Measurements from ENCODE around the gene NR2C2. TPM values are rescaled to one million over a fixed set of nuclear protein-coding genes. Genes with fewer than 3 reads are reported as not detected.
"Not testable (repeated sequence)": the region's sequence is repeated elsewhere in the genome, so short reads cannot be mapped to it uniquely, and the experiment has no call there.

NR2C2 gene
- 6.9 and 8.5 TPM in 2 replicates for total RNA-seq (2014; rRNA removed; shearing (Covaris generic))

GRCh38 chr3:14947100-14947885 is at the start of gene NR2C2:
Gene NR2C2 (plus strand): TSS chr3:14947583. CDS start chr3:15003915, 56,332 bp downstream.
- DNase-seq (ENCODE audit: low spot score), result peak; percentile 79
- in situ Hi-C loops (cut with HindIII; ENCODE audit: low sequenced_read_pairs), result no loop called here

DNA sequence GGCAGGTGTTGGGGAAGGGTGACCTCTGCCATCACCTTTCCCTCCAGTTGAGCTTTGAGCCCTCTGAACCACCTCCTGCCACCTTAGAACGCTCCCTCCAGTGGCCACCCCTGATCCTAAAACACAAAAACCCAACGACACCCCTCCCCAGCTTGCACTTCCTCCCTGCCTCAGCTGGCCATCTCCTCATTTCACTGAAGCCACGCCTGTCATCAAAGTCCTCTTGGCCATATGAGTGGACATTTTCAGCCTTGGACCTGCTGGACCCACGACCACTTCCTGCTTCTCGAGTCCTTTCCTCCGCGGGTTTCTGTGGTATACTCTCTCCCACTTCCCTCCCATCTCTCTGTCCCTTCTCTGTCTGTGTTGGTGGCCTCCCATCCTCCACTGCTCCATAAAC is 48.5 kb upstream of the NR2C2 start:
- DNase-seq (ENCODE audit: low spot score), result no peak
- in situ Hi-C loops (cut with HindIII; ENCODE audit: low sequenced_read_pairs), result no loop called here

DNA sequence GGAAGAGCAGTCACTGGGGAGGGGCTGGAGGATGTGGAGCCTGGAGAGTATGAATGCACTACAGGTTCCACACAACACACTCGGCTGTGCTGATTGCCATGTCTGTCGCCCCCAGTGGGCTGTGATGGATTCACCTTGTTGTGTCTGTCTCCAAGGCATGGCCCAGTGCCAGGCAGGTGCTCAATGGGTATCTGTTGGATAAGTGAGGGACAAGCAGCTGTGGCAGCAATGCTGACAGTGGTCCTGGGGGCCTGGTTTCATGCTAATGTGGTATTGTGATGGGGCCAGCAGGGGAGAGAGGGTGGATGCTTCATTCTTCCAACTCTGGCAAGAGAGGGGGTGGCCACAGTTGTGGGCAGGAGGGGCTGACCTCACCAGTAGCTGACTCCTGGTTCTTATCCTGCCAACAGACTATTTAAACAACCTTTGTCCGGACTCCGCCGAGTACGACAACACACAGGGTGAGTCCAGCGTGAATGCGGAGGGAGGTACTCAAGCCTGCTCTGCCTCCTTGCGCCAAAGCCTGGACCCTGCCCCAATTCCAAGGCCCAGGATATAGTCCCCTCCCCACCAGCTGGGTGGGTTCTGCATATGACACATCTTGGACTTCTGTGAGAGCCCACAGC is 47.3 kb upstream of the NR2C2 start:
- in situ Hi-C loops (cut with HindIII; ENCODE audit: low sequenced_read_pairs), result no loop called here
- no peak for DNase-seq (ENCODE audit: low spot score)

DNA sequence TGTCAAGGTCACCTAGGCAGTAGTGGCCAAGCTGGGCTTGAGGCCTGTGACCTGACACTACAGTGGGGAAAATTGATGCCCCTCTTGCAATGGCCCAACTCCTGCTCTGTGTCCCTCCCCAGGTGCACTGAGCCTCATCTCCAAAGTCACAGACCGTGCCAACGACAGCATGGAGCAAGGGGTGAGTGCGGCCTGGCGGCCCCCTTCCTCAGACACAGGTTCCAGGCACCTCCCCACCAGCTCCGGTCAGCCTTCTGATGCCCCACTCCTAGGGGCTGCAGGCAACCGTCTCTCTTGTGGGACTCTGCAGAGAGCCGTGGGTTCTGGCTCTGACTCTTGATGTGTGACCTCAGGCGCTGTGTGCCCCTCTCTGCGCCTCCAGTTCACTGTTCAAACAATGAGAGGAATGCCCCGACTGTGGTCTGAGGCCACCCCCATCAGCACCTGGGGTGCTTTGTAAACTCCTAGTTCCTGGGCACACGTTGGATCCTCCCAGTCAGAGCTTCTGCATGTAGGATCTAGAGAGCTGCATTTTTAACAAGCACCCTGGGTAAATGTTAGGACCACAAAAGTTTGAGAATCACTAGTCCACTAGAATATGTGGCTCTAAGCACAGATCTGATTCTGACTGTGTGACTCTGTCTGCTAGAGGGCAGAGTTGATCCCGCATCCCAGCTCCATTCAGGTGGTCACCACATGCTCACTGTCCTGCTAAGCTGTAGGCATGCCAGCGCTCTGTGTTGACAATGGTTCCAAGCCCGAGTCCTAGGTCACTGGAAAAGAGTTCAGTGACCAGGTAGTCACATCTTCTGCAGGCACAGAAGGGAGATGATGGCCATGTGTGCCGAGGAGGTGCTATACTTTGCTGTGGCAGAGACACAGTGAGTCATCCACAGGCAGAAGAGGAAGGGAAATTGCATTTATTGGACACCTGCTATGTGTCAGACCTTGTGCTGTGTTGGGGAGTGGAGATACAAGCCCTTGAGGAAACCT is 46.2 kb upstream of the NR2C2 start:
- in situ Hi-C loops (cut with HindIII; ENCODE audit: low sequenced_read_pairs), result no loop called here
- DNase-seq (ENCODE audit: low spot score), result no peak

- in situ Hi-C loops (cut with HindIII; ENCODE audit: low sequenced_read_pairs), result no loop called here
- peak; percentile 19 for DNase-seq (ENCODE audit: low spot score)
Measured at GRCh38 chr3:14902719-14903118, 44.7 kb upstream of the NR2C2 start.

- DNase-seq (ENCODE audit: low spot score); in situ Hi-C loops (cut with HindIII; ENCODE audit: low sequenced_read_pairs): not testable (repeated sequence)
Measured at GRCh38 chr3:14903501-14903900, 43.9 kb upstream of the NR2C2 start.

GRCh38 chr3:14905055-14905657 is 42.2 kb upstream of the NR2C2 start:
- in situ Hi-C loops (cut with HindIII; ENCODE audit: low sequenced_read_pairs), result no loop called here
- no peak for DNase-seq (ENCODE audit: low spot score)

DNA sequence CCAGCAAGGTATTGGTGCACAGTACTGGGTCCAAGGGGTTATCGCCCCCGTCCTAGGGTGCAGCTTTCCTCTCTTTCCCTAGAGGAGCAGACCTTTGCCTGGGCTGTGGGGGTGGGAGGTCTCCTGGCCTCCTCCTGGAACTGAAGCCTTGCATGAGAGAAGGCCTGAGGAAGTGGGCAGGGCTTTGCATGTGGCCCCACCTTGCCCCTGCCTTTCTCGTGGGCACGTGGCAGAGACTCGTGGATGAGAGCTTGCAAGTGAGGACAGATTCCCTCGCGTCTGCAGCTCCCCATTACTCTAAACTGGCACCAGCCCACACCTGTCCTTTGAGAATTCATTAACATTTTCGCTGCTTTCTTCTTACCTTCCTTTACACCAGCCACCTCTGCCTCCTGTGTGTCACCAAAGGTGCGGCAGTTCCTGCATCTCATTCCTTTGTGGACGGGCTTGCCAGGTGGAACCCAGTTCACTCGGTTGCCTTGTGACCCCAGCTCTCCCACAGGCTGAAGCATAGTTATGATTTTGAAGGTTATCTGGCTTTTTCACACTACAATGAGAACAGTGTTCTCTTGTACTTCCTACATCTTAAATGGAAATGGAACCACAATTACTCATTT is 40.9 kb upstream of the NR2C2 start:
- in situ Hi-C loops (cut with HindIII; ENCODE audit: low sequenced_read_pairs), result no loop called here
- DNase-seq (ENCODE audit: low spot score), result no peak

DNA sequence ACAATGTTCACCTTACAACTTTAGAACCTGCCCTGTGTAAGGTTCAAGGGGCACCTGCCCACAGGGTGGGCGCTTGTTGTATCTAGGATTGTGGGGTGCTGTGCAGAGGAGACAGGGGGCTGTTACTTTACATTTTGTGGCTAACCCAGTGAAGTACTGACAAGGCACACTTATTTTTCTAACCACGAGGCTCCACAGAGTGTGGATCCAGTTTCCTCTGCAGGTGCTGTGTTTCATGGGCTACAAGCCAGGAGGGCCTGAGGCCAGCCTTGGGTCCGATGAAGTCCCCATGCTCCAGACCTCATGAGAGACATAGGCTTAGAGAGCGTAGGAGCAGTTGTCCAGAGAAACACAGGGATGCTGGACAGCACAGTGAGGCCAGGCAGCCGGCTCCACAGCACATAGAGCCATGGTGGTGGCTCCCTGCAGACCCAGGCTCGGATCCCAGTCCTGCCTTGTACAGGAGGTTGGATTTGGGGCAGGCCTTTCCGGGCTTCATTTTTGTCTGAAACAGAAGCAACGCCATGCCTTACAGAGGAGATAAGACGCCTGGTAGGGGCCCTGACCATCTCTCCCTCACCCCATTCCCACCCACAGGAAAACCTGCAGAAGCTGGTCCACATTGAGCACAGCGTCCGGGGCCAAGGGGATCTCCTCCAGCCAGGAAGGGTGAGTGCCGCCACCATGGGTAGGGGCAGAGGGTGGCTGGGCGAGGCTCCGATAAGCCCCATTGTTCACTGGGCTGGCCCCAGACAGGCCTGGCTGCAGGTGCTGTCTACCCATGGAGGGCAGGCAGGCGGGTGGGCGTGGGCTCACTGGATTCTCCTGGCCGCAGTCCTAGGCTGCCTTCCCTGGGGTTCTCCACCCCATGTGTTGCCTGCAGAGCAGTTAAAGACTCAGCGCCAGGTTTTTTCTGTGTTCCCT is 40.1 kb upstream of the NR2C2 start:
- DNase-seq (ENCODE audit: low spot score), result no peak
- in situ Hi-C loops (cut with HindIII; ENCODE audit: low sequenced_read_pairs), result no loop called here

DNA sequence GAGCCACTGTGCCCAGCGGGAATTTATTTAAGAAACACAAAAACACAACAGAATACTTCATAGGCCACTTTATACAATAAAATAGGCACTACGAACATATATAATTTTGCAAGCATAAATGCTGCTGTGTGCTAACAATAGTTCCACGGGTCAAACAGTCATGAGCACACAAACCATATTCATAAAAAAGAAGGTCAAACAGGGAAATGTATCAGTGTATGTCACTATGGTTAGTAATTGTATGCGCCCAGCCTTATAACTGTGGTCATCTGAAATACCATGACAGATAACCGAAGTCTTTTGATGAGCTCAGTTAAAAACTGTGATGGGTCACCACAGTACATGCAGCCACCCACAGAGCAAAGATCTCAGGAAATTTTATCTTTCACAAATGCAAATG is 38.1 kb upstream of the NR2C2 start:
- in situ Hi-C loops (cut with HindIII; ENCODE audit: low sequenced_read_pairs), result no loop called here
- DNase-seq (ENCODE audit: low spot score), result no peak

DNA sequence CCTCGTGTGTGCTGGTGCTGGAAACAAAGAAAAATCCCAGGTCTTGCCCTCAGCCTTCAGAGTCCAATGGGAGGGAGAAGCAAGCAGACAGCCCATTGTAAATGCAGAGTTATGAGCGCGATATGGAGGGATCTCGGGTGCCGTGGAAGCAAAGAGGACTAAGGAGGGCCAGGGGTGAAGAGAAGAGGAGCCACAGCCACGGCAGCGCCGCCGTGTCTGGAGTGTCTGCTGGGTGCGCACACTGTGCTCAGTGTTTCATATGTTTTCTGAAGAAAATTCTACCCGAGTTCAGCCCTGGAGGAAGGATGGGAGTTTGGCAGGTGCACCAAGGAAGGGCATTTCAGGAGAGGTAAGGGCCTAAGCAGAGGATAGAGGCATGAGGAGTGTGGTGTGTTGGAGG is 35.7 kb upstream of the NR2C2 start:
- in situ Hi-C loops (cut with HindIII; ENCODE audit: low sequenced_read_pairs), result no loop called here
- no peak for DNase-seq (ENCODE audit: low spot score)

DNA sequence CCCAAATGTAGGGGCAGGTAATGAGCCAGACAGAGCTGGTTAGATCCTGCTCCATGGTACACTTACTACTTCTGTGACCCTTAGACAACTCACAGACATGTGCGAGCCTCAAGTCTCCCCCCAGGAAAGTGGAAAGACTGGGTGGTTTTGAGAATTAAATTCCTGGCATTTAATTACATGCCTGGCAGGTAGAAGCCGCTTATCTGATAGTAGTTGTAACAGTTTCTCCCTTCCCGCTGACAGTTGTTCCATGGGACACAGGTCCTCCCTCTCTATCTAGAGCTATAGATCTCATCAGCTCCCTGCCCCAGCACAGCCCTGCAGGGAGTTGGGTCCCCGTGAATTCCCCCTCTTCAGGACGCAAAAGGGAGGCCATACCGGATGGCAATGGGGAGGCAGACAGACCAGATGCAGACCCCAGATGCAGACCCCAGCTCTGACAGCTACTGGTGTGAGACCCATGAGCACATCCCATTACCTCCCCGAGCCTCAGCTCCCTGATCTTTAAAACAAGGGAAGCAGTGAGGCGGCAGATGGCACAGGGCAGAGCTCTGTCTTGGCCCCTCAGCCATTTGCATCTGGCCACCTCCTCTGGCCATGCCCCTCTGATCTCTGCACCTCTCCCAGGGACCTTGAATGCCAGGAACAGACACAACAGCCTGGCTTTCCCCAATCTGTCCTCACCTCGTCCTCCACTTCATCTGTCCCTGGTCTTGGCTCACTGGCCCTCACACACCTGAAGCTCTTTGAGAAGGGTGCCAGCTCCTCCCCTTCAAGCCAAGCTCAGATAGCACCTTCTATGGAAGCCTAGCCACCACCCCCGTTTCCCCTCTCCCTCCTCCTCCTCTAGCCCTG is 34.1 kb upstream of the NR2C2 start:
- in situ Hi-C loops (cut with HindIII; ENCODE audit: low sequenced_read_pairs), result no loop called here
- no peak for DNase-seq (ENCODE audit: low spot score)

GRCh38 chr3:14913926-14914778 is 33.2 kb upstream of the NR2C2 start:
- DNase-seq (ENCODE audit: low spot score), result no peak
- in situ Hi-C loops (cut with HindIII; ENCODE audit: low sequenced_read_pairs), result no loop called here

GRCh38 chr3:14914779-14915117 is 32.6 kb upstream of the NR2C2 start:
- in situ Hi-C loops (cut with HindIII; ENCODE audit: low sequenced_read_pairs), result no loop called here
- DNase-seq (ENCODE audit: low spot score), result no peak

DNA sequence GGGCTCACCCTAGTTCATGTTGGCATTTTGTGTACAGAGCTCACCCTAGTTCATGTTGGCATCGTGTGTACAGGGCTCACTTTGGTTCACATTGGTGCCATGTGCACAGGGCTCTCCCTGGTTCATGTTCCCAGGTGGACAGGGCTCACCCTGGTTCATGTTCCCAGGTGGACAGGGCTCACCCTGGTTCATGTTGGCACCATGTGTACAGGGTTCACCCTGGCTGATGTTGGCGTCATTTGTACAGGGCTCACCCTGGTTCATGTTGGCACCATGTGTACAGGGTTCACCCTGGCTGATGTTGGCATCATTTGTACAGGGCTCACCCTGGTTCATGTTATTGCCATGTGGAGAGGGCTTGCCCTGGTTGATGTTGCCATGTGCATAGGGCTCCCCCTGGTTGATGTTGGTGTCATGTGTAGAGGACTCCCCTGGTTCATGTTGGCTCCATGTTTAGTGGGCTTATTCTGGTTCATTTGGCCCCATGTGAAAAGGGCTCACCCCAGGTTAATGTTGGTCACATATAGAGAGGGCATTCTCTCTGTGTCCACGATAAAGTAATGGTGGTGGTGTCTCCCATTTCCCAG is 31.7 kb upstream of the NR2C2 start:
- in situ Hi-C loops (cut with HindIII; ENCODE audit: low sequenced_read_pairs), result no loop called here

DNA sequence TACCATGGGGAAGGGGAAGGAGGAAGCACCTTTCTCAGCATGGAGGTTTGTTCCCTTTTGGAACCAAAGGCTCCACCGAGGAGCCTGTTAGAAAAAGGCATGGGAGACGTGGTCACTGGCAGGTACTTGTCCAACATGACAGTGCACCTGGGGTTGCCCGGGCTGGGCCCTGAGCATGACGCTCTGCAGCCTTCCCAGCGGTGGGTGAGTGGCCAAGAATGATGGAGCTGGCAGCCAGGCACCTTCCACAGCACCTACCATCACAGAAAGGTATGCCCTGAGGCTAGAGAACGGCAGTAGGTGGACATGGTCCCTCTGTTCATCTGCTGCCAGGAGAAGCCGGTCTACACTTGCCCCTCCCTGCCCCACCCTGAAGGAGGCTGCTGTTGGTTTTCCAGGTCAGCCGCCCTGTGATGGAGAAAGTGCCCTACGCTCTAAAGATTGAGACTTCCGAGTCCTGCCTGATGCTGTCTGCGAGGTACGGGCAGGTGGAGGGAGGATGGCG is 29.0 kb upstream of the NR2C2 start:
- in situ Hi-C loops (cut with HindIII; ENCODE audit: low sequenced_read_pairs), result no loop called here
- DNase-seq (ENCODE audit: low spot score), result no peak

More for the DNA sequence above, 31.7 kb upstream of the NR2C2 start:
- DNase-seq (ENCODE audit: low spot score), result no peak
